Astrocyte (in vitro differentiated cells and primary cell): ENCODE results near the gene PLXDC1. TPM values are rescaled to one million over a fixed set of nuclear protein-coding genes. Genes with fewer than 3 reads are reported as not detected.
"Not testable (repeated sequence)": the region's sequence is repeated elsewhere in the genome, so short reads cannot be mapped to it uniquely, and the experiment has no call there.

Source experiments
- DNase-seq: peaks from one replicate; pipeline ENCODE4 v3.0.0-alpha.2; 2010; ENCODE audit warnings: low read depth
- FAIRE-seq: peaks from 2 replicates; lab custom pipeline; 2011; peaks lifted over from hg19 to GRCh38; lab: Jason Lieb, UNC
- H2AFZ ChIP-seq: 2 replicates; pipeline ENCODE4 v1.6.0; 2012; ENCODE audit warnings: low read depth, low read length, inconsistent platforms
- H3K27ac ChIP-seq: 2 replicates; pipeline ENCODE4 v1.5.1; 2011; ENCODE audit warnings: low read depth, low read length, inconsistent platforms
- H3K27me3 ChIP-seq: 2 replicates; pipeline ENCODE4 v1.6.0; 2011; ENCODE audit warnings: low read length, inconsistent platforms; ENCODE audit not compliant: insufficient read depth
- H3K36me3 ChIP-seq: 2 replicates; pipeline ENCODE4 v1.5.1; 2011; ENCODE audit warnings: low read length, inconsistent platforms; ENCODE audit not compliant: insufficient read depth
- H3K4me1 ChIP-seq: 2 replicates; pipeline ENCODE4 v1.5.1; 2011; ENCODE audit warnings: low read length, inconsistent platforms; ENCODE audit not compliant: insufficient read depth
- H3K4me2 ChIP-seq: 2 replicates; pipeline ENCODE4 v1.6.0; 2012; ENCODE audit warnings: low read length, inconsistent platforms
- H3K4me3 ChIP-seq: 2 replicates; pipeline ENCODE4 v1.5.1; 2011; ENCODE audit warnings: low read depth, mild to moderate bottlenecking, low read length, inconsistent platforms; ENCODE audit not compliant: insufficient read depth
- H3K79me2 ChIP-seq: 2 replicates; pipeline ENCODE4 v1.6.0; 2012; ENCODE audit warnings: mild to moderate bottlenecking, low read length, inconsistent platforms; ENCODE audit not compliant: insufficient read depth
- H3K9ac ChIP-seq: 2 replicates; pipeline ENCODE4 v1.6.0; 2012; ENCODE audit warnings: mild to moderate bottlenecking, low read length, inconsistent platforms
- H3K9me3 ChIP-seq: 2 replicates; pipeline ENCODE4 v1.5.1; 2012; ENCODE audit warnings: low read depth, mild to moderate bottlenecking, low read length, inconsistent platforms; ENCODE audit not compliant: insufficient read depth
- H4K20me1 ChIP-seq: 2 replicates; pipeline ENCODE4 v1.6.0; 2012; ENCODE audit warnings: low read length, inconsistent platforms; ENCODE audit not compliant: insufficient read depth
- H3K27ac Mint-ChIP-seq: one replicate; pipeline ENCODE4 v1.8.0; 2021; ENCODE audit warnings: mild to moderate bottlenecking, mixed read lengths; ENCODE audit not compliant: unreplicated experiment
- H3K27me3 Mint-ChIP-seq: one replicate; pipeline ENCODE4 v1.8.0; 2021; ENCODE audit warnings: low read depth, mixed read lengths; ENCODE audit not compliant: unreplicated experiment
- H3K36me3 Mint-ChIP-seq: one replicate; pipeline ENCODE4 v1.8.0; 2021; ENCODE audit warnings: low read depth, mixed read lengths; ENCODE audit not compliant: unreplicated experiment
- H3K4me1 Mint-ChIP-seq: one replicate; pipeline ENCODE4 v1.8.0; 2021; ENCODE audit warnings: low read depth, mixed read lengths; ENCODE audit not compliant: unreplicated experiment
- H3K4me3 Mint-ChIP-seq: one replicate; pipeline ENCODE4 v1.8.0; 2021; ENCODE audit warnings: mild to moderate bottlenecking, moderate library complexity, mixed read lengths; ENCODE audit not compliant: unreplicated experiment
- H3K9me3 Mint-ChIP-seq: one replicate; pipeline ENCODE4 v1.8.0; 2021; ENCODE audit warnings: mild to moderate bottlenecking, mixed read lengths; ENCODE audit not compliant: unreplicated experiment
- EZH2 ChIP-seq: IDR thresholded peaks from 2 replicates; pipeline ENCODE4 v1.6.1; 2012; ENCODE audit warnings: mild to moderate bottlenecking, low read length, inconsistent platforms; ENCODE audit not compliant: insufficient read depth
- total RNA-seq: library from RNA; stranded (reverse); gene quantifications from 2 replicates; pipeline ENCODE4 v1.2.1, GENCODE V29; 2021
- TF ChIP-seq, protein P1 (sequence below): IDR thresholded peaks from 2 replicates; pipeline ENCODE4 v1.5.1; 2011; ENCODE audit warnings: low read depth, mild to moderate bottlenecking, inconsistent platforms, low read length, moderate library complexity; ENCODE audit not compliant: insufficient read depth

Gene PLXDC1
- total RNA-seq, 1 donor from 2014 or later: 8.9 TPM

DNA sequence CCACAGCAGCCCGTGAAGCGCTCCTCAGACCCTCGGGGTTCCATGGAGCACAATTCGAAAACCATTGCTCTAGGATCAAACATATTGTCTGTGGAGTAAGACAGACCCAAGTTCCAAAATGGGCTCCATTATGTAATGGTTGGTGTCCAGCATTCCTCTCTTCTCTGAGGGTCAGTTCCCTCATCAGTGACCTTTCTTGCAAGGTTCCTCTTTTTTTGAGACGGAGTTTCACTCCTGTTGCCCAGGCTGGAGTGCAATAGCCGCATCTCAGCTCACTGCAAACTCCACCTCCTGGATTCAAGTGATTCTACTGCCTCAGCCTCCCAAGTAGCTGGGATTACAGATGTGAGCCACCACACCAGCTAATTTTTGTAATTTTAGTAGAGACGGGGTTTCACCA lies 28.4 kb downstream of the PLXDC1 start:
- Histone ChIP-seq H3K4me2 (no peak overlapping the region), H3K4me1 (peaks cover 5% of the 10 kb centered on the region), H3K4me3 (no peak overlapping the region), H3K79me2 (no peaks in the 10 kb centered on the region), H4K20me1 (no peaks in the 10 kb centered on the region), H3K9ac (no peak overlapping the region), H3K27ac (no peak overlapping the region), H3K27me3 (peaks cover 7% of the 10 kb centered on the region), H3K36me3 (no peaks in the 10 kb centered on the region), H3K9me3 (no peaks in the 10 kb centered on the region), H2AFZ (no peak overlapping the region)
- FAIRE-seq: no peak
- no peaks in the 10 kb centered on the region for H3K9me3 Mint-ChIP-seq
- H3K27ac Mint-ChIP-seq: no peak overlapping the region
- peaks cover 12% of the 10 kb centered on the region for H3K27me3 Mint-ChIP-seq
- peaks cover 2% of the 10 kb centered on the region for H3K36me3 Mint-ChIP-seq
- TF ChIP-seq EZH2: no peak
- TF ChIP-seq, protein P1, sequence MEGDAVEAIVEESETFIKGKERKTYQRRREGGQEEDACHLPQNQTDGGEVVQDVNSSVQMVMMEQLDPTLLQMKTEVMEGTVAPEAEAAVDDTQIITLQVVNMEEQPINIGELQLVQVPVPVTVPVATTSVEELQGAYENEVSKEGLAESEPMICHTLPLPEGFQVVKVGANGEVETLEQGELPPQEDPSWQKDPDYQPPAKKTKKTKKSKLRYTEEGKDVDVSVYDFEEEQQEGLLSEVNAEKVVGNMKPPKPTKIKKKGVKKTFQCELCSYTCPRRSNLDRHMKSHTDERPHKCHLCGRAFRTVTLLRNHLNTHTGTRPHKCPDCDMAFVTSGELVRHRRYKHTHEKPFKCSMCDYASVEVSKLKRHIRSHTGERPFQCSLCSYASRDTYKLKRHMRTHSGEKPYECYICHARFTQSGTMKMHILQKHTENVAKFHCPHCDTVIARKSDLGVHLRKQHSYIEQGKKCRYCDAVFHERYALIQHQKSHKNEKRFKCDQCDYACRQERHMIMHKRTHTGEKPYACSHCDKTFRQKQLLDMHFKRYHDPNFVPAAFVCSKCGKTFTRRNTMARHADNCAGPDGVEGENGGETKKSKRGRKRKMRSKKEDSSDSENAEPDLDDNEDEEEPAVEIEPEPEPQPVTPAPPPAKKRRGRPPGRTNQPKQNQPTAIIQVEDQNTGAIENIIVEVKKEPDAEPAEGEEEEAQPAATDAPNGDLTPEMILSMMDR: no peak
- no peak for DNase-seq
- no peak overlapping the region for H3K4me3 Mint-ChIP-seq
- H3K4me1 Mint-ChIP-seq: peaks cover 5% of the 10 kb centered on the region

DNA sequence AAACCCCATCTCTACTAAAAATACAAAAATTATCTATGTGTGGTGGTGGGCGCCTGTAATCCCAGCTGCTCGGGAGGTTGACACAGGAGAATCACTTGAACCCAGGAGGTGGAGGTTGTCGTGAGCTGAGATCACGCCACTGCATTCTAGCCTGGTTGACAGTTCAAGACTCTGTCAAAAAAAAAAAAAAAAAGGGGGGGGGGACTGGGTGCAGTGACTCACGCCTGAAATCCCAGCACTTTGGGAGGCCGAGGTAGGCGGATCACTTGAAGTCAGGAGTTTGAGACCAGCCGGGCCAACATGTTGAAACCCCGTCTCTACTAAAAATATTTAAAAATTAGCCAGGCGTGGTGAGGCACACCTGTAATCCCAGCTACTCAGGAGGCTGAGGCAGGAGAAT lies 29.5 kb downstream of the PLXDC1 start:
- not testable (repeated sequence) for H4K20me1 ChIP-seq, H3K4me1 ChIP-seq, H3K4me1 Mint-ChIP-seq, H3K27me3 ChIP-seq, H3K27ac Mint-ChIP-seq, H3K36me3 ChIP-seq, H3K9ac ChIP-seq, H3K79me2 ChIP-seq, DNase-seq, H3K4me3 ChIP-seq, H3K27ac ChIP-seq, H3K4me3 Mint-ChIP-seq, H3K9me3 ChIP-seq, FAIRE-seq, H3K4me2 ChIP-seq, H2AFZ ChIP-seq, H3K36me3 Mint-ChIP-seq, H3K9me3 Mint-ChIP-seq
- peaks cover 17% of the 10 kb centered on the region for H3K27me3 Mint-ChIP-seq

DNA sequence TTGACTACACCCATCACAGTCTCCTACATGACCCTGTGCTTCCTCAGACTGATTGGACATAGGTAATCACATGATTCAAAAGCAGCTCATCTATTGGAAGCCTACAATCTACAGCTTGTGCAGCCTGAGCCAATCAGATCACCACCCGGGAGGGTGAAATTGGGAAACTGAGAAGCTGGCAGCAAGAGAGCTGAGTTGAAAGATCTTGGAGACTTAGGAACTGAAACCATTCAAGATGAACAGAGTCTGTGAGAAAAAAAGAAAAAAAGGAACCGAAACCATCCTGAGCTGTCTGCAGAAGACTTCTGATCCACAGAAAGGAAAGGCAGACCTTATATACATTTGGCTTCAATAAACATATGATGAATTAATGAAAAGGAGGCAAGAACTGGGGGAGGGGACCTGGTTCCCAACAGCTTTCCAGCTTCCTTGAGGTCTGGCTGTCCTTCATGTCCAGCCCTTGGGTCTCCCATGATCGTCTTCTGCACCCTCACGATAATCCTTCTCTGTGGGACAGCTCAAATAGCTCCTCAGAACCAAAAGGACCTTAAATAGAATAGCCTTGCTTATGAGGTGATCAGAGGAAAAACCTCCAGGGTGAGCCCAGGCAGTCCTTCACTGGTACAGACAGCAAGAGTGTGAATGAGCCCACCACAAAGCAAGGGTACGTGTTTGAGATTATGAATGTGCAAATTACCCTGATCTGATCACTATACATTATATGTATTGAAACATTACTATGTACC lies 32.6 kb downstream of the PLXDC1 start:
- peaks cover 5% of the 10 kb centered on the region for H3K4me1 ChIP-seq
- Mint-ChIP-seq H3K27me3 (peaks cover 21% of the 10 kb centered on the region), H3K27ac (no peak overlapping the region), H3K9me3 (peaks cover 3% of the 10 kb centered on the region), H3K36me3 (peaks cover 4% of the 10 kb centered on the region), H3K4me3 (no peak overlapping the region), H3K4me1 (peaks cover 7% of the 10 kb centered on the region)
- no peak overlapping the region for H3K9ac ChIP-seq
- no peak overlapping the region for H3K4me3 ChIP-seq
- H2AFZ ChIP-seq: no peak overlapping the region
- DNase-seq (no peak), FAIRE-seq (no peak)
- TF ChIP-seq EZH2: no peak
- TF ChIP-seq, protein P1: no peak
- H3K27me3 ChIP-seq: peaks cover 14% of the 10 kb centered on the region
- H3K79me2 ChIP-seq: no peaks in the 10 kb centered on the region
- no peaks in the 10 kb centered on the region for H3K9me3 ChIP-seq
- H3K4me2 ChIP-seq: no peak overlapping the region
- H3K36me3 ChIP-seq: no peaks in the 10 kb centered on the region
- no peak overlapping the region for H3K27ac ChIP-seq
- no peaks in the 10 kb centered on the region for H4K20me1 ChIP-seq
